ENCODE results near the gene DOCK1.

Gene DOCK1

GRCh38 chr10:127150136-127150535 lies 244.9 kb downstream of the DOCK1 start:
- Histone ChIP-seq H3K36me3 (ENCODE audit: insufficient read depth, low read length) (no peaks in the 10 kb centered on the region), H3K27me3 (ENCODE audit: insufficient read depth, low read length, poor library complexity) (no peaks in the 10 kb centered on the region), H3K9me3 (ENCODE audit: insufficient read depth, low read length, severe bottlenecking) (no peaks in the 10 kb centered on the region), H3K27ac (ENCODE audit: low read length) (no peak overlapping the region), H3K4me2 (ENCODE audit: insufficient read depth, low read length) (no peak overlapping the region), H4K20me1 (ENCODE audit: insufficient read depth, low read length) (no peaks in the 10 kb centered on the region; the same call in 1 of the 2 replicates), H3K4me3 (ENCODE audit: low read depth in 1 of 2, low read length in 2 of 2) (no peak overlapping the region), H2AFZ (ENCODE audit: low read depth, low read length) (no peak overlapping the region), H3K79me2 (ENCODE audit: insufficient read depth, low read length) (no peaks in the 10 kb centered on the region), H3K9ac (ENCODE audit: low read depth, low read length) (no peak overlapping the region), H3K4me1 (ENCODE audit: insufficient read depth, low read length) (no peaks in the 10 kb centered on the region)
- ATAC-seq (ENCODE audit: insufficient read depth, low read depth) (no peak), DNase-seq (no peak)
- TF ChIP-seq CTCF (IDR thresholded peaks at IDR 0.05; ENCODE audit: borderline replicate concordance, extremely low read depth, low read length, poor library complexity, severe bottlenecking): no peak
- no peak for TF ChIP-seq EZH2 (IDR thresholded peaks at IDR 0.05; ENCODE audit: borderline replicate concordance, low read depth, low read length, severe bottlenecking)

GRCh38 chr10:127151541-127151940 lies 246.3 kb downstream of the DOCK1 start:
- H3K27ac ChIP-seq (ENCODE audit: low read length): no peak overlapping the region
- no peak for DNase-seq
- H3K9ac ChIP-seq (ENCODE audit: low read depth, low read length): no peak overlapping the region
- TF ChIP-seq EZH2 (IDR thresholded peaks at IDR 0.05; ENCODE audit: borderline replicate concordance, low read depth, low read length, severe bottlenecking) (no peak), CTCF (IDR thresholded peaks at IDR 0.05; ENCODE audit: borderline replicate concordance, extremely low read depth, low read length, poor library complexity, severe bottlenecking) (no peak)
- no peak overlapping the region for H3K4me3 ChIP-seq (ENCODE audit: low read depth in 1 of 2, low read length in 2 of 2)
- no peaks in the 10 kb centered on the region for H3K27me3 ChIP-seq (ENCODE audit: insufficient read depth, low read length, poor library complexity)
- no peaks in the 10 kb centered on the region for H3K9me3 ChIP-seq (ENCODE audit: insufficient read depth, low read length, severe bottlenecking)
- ATAC-seq (ENCODE audit: insufficient read depth, low read depth): no peak
- H3K79me2 ChIP-seq (ENCODE audit: insufficient read depth, low read length): no peaks in the 10 kb centered on the region
- no peaks in the 10 kb centered on the region; the same call in 1 of the 2 replicates for H4K20me1 ChIP-seq (ENCODE audit: insufficient read depth, low read length)
- H3K4me1 ChIP-seq (ENCODE audit: insufficient read depth, low read length): no peaks in the 10 kb centered on the region
- H3K36me3 ChIP-seq (ENCODE audit: insufficient read depth, low read length): no peaks in the 10 kb centered on the region
- H2AFZ ChIP-seq (ENCODE audit: low read depth, low read length): no peak overlapping the region
- no peak overlapping the region for H3K4me2 ChIP-seq (ENCODE audit: insufficient read depth, low read length)

- Histone ChIP-seq H3K9me3 (ENCODE audit: insufficient read depth, low read length, severe bottlenecking) (no peaks in the 10 kb centered on the region), H3K9ac (ENCODE audit: low read depth, low read length) (no peak overlapping the region), H3K27me3 (ENCODE audit: insufficient read depth, low read length, poor library complexity) (no peaks in the 10 kb centered on the region), H3K4me2 (ENCODE audit: insufficient read depth, low read length) (no peak overlapping the region), H3K27ac (ENCODE audit: low read length) (no peak overlapping the region), H3K79me2 (ENCODE audit: insufficient read depth, low read length) (no peaks in the 10 kb centered on the region), H3K36me3 (ENCODE audit: insufficient read depth, low read length) (no peaks in the 10 kb centered on the region), H3K4me1 (ENCODE audit: insufficient read depth, low read length) (no peaks in the 10 kb centered on the region), H3K4me3 (ENCODE audit: low read depth in 1 of 2, low read length in 2 of 2) (no peak overlapping the region), H2AFZ (ENCODE audit: low read depth, low read length) (no peak overlapping the region), H4K20me1 (ENCODE audit: insufficient read depth, low read length) (no peaks in the 10 kb centered on the region; the same call in 1 of the 2 replicates)
- ATAC-seq (ENCODE audit: insufficient read depth, low read depth) (no peak), DNase-seq (no peak)
- TF ChIP-seq EZH2 (IDR thresholded peaks at IDR 0.05; ENCODE audit: borderline replicate concordance, low read depth, low read length, severe bottlenecking): no peak
- no peak for TF ChIP-seq CTCF (IDR thresholded peaks at IDR 0.05; ENCODE audit: borderline replicate concordance, extremely low read depth, low read length, poor library complexity, severe bottlenecking)
These were observed 246.9 kb downstream of the DOCK1 start for GRCh38 chr10:127151981-127152699.

Measured in DND-41 (cell line).